GM12801 (cell line): Measurements from ENCODE around the gene TOLLIP.

Source experiments
- TF ChIP-seq, protein P1 (sequence below): IDR thresholded peaks from one replicate; pipeline ENCODE4 v1.5.1; 2011; ENCODE audit warnings: control low read depth; ENCODE audit not compliant: insufficient read length; ENCODE audit errors: extremely low read depth

Gene TOLLIP

DNA sequence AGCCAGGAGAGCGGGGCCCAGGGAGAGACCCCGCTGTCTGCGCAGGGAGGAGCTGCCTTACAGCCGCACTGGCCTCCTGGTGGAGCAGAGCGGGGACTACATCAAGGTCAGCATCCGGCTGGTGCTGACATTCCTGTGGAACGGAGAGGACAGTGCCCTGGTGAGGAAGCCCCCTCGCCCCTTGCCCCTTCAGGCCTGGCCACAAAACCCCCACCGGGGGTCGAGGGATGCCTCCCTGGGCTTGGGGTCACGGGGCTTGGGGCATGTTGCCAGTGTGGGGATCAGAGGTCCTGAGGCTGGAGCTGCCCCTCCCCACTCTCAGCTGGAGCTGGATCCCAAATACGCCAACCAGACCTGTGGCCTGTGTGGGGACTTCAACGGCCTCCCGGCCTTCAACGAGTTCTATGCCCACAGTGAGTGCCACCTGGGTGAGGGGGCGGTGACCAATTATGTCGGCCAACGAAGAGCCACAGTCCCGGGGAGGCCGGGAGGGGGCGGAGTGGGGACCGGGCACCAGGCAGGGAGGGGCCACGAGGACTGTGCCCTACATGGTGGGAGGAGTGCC, 82.4 kb downstream of the TOLLIP start:
- TF ChIP-seq, protein P1, sequence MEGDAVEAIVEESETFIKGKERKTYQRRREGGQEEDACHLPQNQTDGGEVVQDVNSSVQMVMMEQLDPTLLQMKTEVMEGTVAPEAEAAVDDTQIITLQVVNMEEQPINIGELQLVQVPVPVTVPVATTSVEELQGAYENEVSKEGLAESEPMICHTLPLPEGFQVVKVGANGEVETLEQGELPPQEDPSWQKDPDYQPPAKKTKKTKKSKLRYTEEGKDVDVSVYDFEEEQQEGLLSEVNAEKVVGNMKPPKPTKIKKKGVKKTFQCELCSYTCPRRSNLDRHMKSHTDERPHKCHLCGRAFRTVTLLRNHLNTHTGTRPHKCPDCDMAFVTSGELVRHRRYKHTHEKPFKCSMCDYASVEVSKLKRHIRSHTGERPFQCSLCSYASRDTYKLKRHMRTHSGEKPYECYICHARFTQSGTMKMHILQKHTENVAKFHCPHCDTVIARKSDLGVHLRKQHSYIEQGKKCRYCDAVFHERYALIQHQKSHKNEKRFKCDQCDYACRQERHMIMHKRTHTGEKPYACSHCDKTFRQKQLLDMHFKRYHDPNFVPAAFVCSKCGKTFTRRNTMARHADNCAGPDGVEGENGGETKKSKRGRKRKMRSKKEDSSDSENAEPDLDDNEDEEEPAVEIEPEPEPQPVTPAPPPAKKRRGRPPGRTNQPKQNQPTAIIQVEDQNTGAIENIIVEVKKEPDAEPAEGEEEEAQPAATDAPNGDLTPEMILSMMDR = no peak

DNA sequence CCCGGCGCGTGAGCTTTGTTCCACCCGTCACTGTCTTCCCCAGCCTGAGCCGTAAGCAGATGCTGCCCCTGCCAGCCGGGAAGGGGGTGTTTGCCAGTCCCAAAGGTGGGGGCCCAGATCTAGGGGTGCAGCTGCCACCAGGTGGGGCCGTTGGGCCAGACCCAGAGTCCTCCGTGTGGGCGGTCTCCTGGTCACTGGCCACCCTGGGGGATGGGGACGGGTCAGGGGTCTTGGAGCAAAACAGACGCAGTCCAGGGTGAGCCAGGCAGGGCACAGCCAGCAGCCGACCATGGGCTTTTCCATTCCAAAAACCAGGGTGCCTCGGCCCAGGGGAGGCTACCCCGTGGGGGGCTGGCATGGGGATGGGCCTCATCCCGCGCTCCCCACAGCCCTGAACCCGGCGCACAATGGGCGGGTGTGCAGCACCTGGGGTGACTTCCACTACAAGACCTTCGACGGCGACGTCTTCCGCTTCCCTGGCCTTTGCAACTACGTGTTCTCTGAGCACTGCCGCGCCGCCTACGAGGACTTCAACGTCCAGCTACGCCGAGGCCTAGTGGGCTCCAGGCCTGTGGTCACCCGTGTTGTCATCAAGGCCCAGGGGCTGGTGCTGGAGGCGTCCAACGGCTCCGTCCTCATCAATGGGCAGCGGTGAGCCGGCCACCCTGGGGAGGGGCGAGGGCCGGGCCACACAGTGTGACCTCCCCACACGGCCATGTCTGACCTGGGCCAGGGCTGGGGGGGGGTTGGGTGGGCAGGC, 83.0 kb downstream of the TOLLIP start:
- TF ChIP-seq, protein P1 = no peak

DNA sequence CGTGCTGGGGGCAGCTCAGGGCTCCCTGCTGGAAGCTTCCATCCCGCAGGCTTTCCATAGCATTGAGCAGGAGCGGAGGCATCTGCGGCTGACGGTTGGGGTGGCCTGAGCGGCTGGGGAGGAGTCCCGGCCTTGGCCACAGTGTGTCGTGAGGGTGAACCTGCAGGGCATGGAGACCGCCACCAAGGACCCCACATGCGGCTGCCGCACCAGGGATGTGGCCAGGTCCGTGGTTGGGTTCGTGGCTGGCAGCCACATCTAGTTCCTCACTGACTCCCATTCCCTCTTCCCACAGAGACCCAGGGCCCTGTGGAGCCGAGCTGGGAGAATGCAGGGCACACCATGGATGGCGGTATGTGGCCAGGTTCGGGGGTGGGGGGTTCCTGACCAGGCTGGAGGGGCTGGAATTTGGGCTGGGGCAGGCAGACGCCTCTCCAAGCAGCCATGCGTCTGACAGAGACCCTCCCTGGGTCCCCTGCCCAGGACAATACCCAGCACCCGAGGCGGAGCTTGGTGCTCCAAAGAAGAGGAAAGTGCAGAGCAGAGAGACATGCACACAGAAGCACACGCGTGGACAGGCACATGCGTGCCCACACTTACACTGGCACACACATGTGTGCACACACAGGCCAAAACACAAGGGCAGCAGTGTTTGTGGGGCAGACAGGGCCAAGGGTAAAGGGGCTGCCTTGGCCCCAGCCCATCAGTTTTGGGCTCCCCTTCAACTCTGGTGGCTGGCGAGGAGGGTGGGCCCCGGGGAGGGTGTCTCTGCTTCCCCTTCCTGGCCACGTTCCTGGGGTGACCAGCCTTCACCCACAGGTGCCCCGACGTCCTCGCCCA, 83.8 kb downstream of the TOLLIP start:
- TF ChIP-seq, protein P1 = no peak

DNA sequence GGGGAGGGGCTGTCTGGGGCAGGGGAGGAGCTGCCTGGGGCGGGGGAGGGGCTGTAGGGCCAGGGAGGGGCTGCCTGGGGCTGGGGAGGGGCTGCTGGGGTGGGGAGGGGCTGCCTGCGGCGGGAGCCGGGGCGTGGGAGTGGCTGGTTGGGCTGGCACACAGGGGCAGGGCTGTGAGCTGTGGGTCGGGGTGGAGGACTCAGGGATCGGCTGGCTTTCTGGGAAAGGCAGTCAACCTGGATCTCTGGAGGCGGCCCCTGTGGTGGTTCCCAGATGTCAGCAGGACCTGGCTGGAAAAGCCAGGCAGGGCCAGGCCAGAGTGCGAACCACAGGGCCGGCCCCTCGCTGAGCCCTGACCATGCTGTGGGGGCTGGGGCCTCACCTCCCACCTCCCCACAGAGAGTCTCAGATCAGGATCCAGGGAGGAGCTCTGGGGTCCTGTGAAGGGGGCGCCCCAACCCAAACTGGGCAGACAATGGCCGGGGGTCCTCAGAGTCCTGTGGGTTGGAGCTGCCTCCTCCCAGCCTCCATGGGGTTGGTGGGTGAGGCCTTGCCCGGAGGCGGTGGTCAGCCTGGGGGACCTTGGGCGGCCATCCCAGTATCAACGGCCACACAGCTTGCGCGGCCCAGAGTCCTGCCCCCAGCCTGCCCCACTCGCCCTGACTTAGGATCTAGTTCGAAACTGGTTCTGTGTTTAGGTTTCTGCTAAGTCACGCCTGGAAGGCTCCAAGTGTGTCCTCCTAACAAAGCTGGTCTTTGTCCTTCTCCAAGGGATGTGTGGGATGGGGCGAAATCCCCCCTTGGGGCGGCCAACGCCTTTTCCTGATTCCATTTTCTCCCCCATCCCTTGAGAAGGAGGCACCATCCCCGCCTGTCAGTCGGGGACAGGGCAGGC, 84.7 kb downstream of the TOLLIP start:
- TF ChIP-seq, protein P1 = no peak
